Adrenal gland (tissue), 5 donors: ENCODE measurements around the gene KCTD3.

ENCODE experiments used
- POLR2A ChIP-seq, 2 donors: fragments of 450-650 bp; IDR thresholded peaks; one replicate each; pipeline ENCODE4 v1.6.1; 2017; ENCODE audit warnings: antibody characterized with exemption in 2 of 2, mild to moderate bottlenecking in 2 of 2, moderate library complexity in 1 of 2
- TF ChIP-seq, protein P1 (sequence below), 6 experiments: fragments of 450-650 bp in 4 of 6; fragments of 200-600 bp in 2 of 6; sonication (generic) in 1 of 6; IDR thresholded peaks; 1 replicate in 5 of 6; 2 replicates in 1 of 6; pipeline versions ENCODE4 v1.5.1 to v1.8.0; 2016 to 2021; ENCODE audit warnings: antibody characterized with exemption in 6 of 6, mild to moderate bottlenecking in 2 of 6, moderate library complexity in 1 of 6
- donor health status: DM: no; HTN: no; CAD: no.

GRCh38 chr1:215636258-215636965, 69.3 kb downstream of the KCTD3 start:
- TF ChIP-seq, protein P1, sequence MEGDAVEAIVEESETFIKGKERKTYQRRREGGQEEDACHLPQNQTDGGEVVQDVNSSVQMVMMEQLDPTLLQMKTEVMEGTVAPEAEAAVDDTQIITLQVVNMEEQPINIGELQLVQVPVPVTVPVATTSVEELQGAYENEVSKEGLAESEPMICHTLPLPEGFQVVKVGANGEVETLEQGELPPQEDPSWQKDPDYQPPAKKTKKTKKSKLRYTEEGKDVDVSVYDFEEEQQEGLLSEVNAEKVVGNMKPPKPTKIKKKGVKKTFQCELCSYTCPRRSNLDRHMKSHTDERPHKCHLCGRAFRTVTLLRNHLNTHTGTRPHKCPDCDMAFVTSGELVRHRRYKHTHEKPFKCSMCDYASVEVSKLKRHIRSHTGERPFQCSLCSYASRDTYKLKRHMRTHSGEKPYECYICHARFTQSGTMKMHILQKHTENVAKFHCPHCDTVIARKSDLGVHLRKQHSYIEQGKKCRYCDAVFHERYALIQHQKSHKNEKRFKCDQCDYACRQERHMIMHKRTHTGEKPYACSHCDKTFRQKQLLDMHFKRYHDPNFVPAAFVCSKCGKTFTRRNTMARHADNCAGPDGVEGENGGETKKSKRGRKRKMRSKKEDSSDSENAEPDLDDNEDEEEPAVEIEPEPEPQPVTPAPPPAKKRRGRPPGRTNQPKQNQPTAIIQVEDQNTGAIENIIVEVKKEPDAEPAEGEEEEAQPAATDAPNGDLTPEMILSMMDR (IDR thresholded peaks at IDR 0.05) = no peak
- TF ChIP-seq POLR2A (IDR thresholded peaks at IDR 0.05) = no peak
